HG02970 (cell line): ENCODE results near the gene KRTAP12-3.
"Not testable (repeated sequence)": the region's sequence is repeated elsewhere in the genome, so short reads cannot be mapped to it uniquely, and the experiment has no call there.

Source experiments
- ATAC-seq: cut with Tn5 transposase; IDR thresholded peaks from one replicate; pipeline ENCODE4 v1.9.1; 2021; ENCODE audit warnings: mild to moderate bottlenecking, moderate library complexity, moderate number of reproducible peaks; ENCODE audit not compliant: unreplicated experiment, low FRiP score

Gene KRTAP12-3

GRCh38 chr21:44657635-44658540, at the start of gene KRTAP12-3:
Gene KRTAP12-3 (plus strand): TSS chr21:44657932. CDS start chr21:44657980, 48 bp downstream.
- no peak for ATAC-seq

GRCh38 chr21:44609193-44609592, 48.5 kb upstream of the KRTAP12-3 start:
- no peak for ATAC-seq

- not testable (repeated sequence) for ATAC-seq
Measured at GRCh38 chr21:44610157-44610843, 47.4 kb upstream of the KRTAP12-3 start.

GRCh38 chr21:44611551-44611950, 46.2 kb upstream of the KRTAP12-3 start:
- no peak for ATAC-seq

- no peak for ATAC-seq
Measured at GRCh38 chr21:44612029-44612486, 45.7 kb upstream of the KRTAP12-3 start, which contains the start of gene KRTAP10-8. Gene KRTAP10-8 (plus strand): TSS chr21:44612079. CDS start chr21:44612101, 22 bp downstream.

- ATAC-seq, result no peak
Measured at GRCh38 chr21:44612669-44613229, 45.0 kb upstream of the KRTAP12-3 start.

- ATAC-seq, result no peak
Measured at GRCh38 chr21:44613386-44614155, 44.2 kb upstream of the KRTAP12-3 start.

- ATAC-seq, result no peak
Measured at GRCh38 chr21:44614161-44614631, 43.5 kb upstream of the KRTAP12-3 start.

GRCh38 chr21:44614961-44615391, 42.8 kb upstream of the KRTAP12-3 start:
- no peak for ATAC-seq

- ATAC-seq, result no peak
Measured at GRCh38 chr21:44615466-44615865, 42.3 kb upstream of the KRTAP12-3 start.

GRCh38 chr21:44615911-44616590, 41.7 kb upstream of the KRTAP12-3 start:
- no peak for ATAC-seq

GRCh38 chr21:44616591-44616926, 41.2 kb upstream of the KRTAP12-3 start:
- ATAC-seq, result no peak

- ATAC-seq, result no peak
Measured at GRCh38 chr21:44617071-44617501, 40.6 kb upstream of the KRTAP12-3 start.

- no peak for ATAC-seq
Measured at GRCh38 chr21:44618504-44618903, 39.2 kb upstream of the KRTAP12-3 start.

- ATAC-seq, result no peak
Measured at GRCh38 chr21:44618909-44619308, 38.8 kb upstream of the KRTAP12-3 start.

- no peak for ATAC-seq
Measured at GRCh38 chr21:44619886-44620285, 37.8 kb upstream of the KRTAP12-3 start.

GRCh38 chr21:44623575-44623974, 34.2 kb upstream of the KRTAP12-3 start:
- ATAC-seq, result no peak

GRCh38 chr21:44625756-44626155, 32.0 kb upstream of the KRTAP12-3 start:
- no peak for ATAC-seq

- no peak for ATAC-seq
Measured at GRCh38 chr21:44626262-44626661, 31.5 kb upstream of the KRTAP12-3 start.
